Testis (tissue), 2 donors: Measurements from ENCODE around the gene TEX22.

Experiments used
- CTCF ChIP-seq, 3 experiments: fragments of 450-650 bp in 2 of 3; fragments of 200-600 bp in 1 of 3; sonication (generic) in 1 of 3; IDR thresholded peaks; one replicate each; pipeline ENCODE4 v1.5.1; 2016 to 2019; ENCODE audit warnings: antibody characterized with exemption in 3 of 3, mild to moderate bottlenecking in 2 of 3, moderate library complexity in 1 of 3
- POLR2A ChIP-seq: fragments of 450-650 bp; IDR thresholded peaks from one replicate; pipeline ENCODE4 v1.6.1; 2017; ENCODE audit warnings: antibody characterized with exemption, mild to moderate bottlenecking, moderate library complexity

DNA sequence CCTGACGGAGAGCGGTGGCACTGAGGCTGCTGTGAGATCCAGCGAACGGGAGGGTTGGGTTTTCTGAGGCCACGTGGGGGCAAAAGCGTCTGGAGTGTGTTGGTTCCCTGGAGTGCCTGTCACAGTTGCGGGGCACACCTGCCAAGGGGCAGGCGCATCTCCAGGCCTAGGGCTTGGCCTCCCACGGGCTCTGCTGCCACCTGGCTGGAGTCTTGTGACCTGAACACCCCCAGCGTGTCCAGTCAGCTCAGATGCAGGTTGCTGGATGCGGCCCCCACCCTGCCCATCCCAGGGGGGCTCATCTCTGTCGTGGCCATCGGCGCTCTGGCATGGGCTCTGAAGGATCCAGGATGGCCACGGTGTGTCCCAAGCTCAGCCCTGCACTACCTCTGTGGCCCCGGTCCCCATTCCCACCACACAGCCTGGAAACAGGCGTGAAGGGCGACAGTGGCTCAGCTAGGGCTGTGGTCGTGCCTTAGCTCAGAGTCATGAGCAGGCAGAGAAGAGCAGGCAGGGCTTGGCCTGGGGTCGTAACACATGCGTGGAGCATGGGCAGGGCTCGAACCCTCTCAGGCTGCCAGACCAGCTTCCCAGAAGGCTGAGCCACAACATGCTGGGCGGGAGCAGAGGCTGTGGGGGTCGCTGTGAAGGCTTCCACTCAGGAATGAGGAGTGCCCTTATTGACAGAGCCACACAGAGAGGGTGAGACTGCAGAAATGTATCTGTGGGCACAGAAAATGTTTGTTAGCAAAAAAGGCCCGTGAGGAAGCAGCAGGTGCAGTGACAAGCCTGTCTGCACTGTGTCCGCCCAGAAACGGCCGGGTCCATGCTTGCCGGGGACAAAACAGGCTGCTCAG lies 52.8 kb downstream of the TEX22 start:
- no peak for TF ChIP-seq POLR2A
- no peak for TF ChIP-seq CTCF (IDR thresholded peaks at IDR 0.05)
